Measurements from ENCODE around the gene NMT2. TPM values are rescaled to one million over a fixed set of nuclear protein-coding genes. Genes with fewer than 3 reads are reported as not detected.
A peak's percentile ranks its signal among the peaks of the same experiment; 100 is the strongest.

The NMT2 gene
- total and polyA plus RNA-seq, 10 of the 15 experiments (the other 5 are each of a cell fraction or from before 2014, with no cell fraction given), result 4.9 to 12.0 (median 9.2) TPM

DNA sequence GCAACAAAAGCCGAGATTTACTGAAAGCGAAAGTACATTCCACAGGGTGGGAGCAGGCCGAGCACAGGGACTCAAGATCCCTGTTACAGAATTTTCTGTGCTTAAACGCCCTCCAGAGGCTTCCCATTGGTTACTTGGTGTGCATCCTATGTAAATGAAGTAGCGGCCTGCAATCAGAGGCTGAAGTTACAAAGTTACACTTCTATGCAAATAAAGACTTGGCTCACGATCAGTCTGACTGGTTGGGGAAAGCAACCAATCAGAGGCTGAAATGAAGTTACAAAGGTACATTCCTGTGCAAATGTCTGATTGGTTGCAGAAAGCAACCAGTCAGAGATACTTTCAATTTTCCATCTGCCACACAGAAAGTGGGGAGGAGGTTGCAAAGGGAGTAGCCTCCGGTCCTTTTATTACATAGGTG lies 84.0 kb downstream of the NMT2 start:
- Histone ChIP-seq H3K4me2 (ENCODE audit: control insufficient read depth, insufficient read depth) (no peak overlapping the region), H3K4me3 (no peak overlapping the region), H3K27ac (ENCODE audit: control insufficient read depth, insufficient read depth) (no peak overlapping the region), H3K36me3 (ENCODE audit: control insufficient read depth in 2 of 2, insufficient read depth in 2 of 2, low read length in 1 of 2) (no peaks in the 10 kb centered on the region), H3K9ac (ENCODE audit: control insufficient read depth, insufficient read depth, low read length) (no peak overlapping the region), H3K79me2 (ENCODE audit: control insufficient read depth, insufficient read depth, low read length) (no peaks in the 10 kb centered on the region), H2AFZ (ENCODE audit: control insufficient read depth, low read depth, low read length) (no peak overlapping the region), H3K9me3 (replicated peaks; ENCODE audit: control insufficient read depth, insufficient read depth, low read length) (no peaks in the 10 kb centered on the region), H4K20me1 (ENCODE audit: control insufficient read depth, insufficient read depth) (no peaks in the 10 kb centered on the region), H3K27me3 (replicated peaks in 1 of 2; ENCODE audit: control insufficient read depth in 2 of 2, insufficient read depth in 2 of 2, low read length in 1 of 2) (no peaks in the 10 kb centered on the region), H3K4me1 (ENCODE audit: control insufficient read depth, insufficient read depth, low read length) (no peaks in the 10 kb centered on the region)
- DNase-seq (ENCODE audit: low read depth, low spot score) (no peak), FAIRE-seq (no peak), ATAC-seq (peak; percentile 11; the same call in 2 of the 3 replicates)
- BruUV-seq (replicated peaks), result no TSS peak
- ChIA-PET CTCF (no interaction called here), SMC1A (ENCODE audit: uncharacterized antibody, unreplicated experiment) (no interaction called here), POLR2A (no interaction called here), RAD21 (ENCODE audit: unreplicated experiment) (no interaction called here)
- TF ChIP-seq HDAC6 (IDR thresholded peaks at IDR 0.05; ENCODE audit: unreplicated experiment), result no peak
- TF ChIP-seq NFYB (IDR thresholded peaks at IDR 0.05; ENCODE audit: insufficient read depth, low read depth, low read length), result peak; percentile 59
- intact Hi-C loops (cut with micrococcal nuclease; ENCODE audit: unreplicated experiment) (no loop called here), in situ Hi-C loops (cut with MboI) (no loop called here)
- 27% methylated on average over 7 of the region's 7 CpGs for WGBS (ENCODE audit: insufficient coverage, insufficient replicate concordance, low lambda C conversion rate, missing lambda C conversion rate)

- 62% methylated on average over 18 of the region's 18 CpGs for WGBS (ENCODE audit: insufficient coverage, insufficient replicate concordance, low lambda C conversion rate, missing lambda C conversion rate)
- ChIA-PET SMC1A (ENCODE audit: uncharacterized antibody, unreplicated experiment) (no interaction called here), RAD21 (ENCODE audit: unreplicated experiment) (no interaction called here), POLR2A (no interaction called here), CTCF (interaction anchor here (1.1 kb wide), 1 partner anchor 22 kb away, joined by 3 read pairs; no protein-coding TSS in a partner anchor)
- DNase-seq (ENCODE audit: low read depth, low spot score), result no peak
- BruUV-seq (replicated peaks), result no TSS peak
- Histone ChIP-seq H3K27ac (ENCODE audit: control insufficient read depth, insufficient read depth) (no peak overlapping the region), H4K20me1 (ENCODE audit: control insufficient read depth, insufficient read depth) (no peaks in the 10 kb centered on the region), H3K4me2 (ENCODE audit: control insufficient read depth, insufficient read depth) (no peak overlapping the region), H2AFZ (ENCODE audit: control insufficient read depth, low read depth, low read length) (no peak overlapping the region), H3K27me3 (replicated peaks in 1 of 2; ENCODE audit: control insufficient read depth in 2 of 2, insufficient read depth in 2 of 2, low read length in 1 of 2) (no peaks in the 10 kb centered on the region), H3K36me3 (ENCODE audit: control insufficient read depth in 2 of 2, insufficient read depth in 2 of 2, low read length in 1 of 2) (no peaks in the 10 kb centered on the region), H3K4me1 (ENCODE audit: control insufficient read depth, insufficient read depth, low read length) (no peaks in the 10 kb centered on the region), H3K9me3 (replicated peaks; ENCODE audit: control insufficient read depth, insufficient read depth, low read length) (no peaks in the 10 kb centered on the region), H3K4me3 (no peak overlapping the region), H3K9ac (ENCODE audit: control insufficient read depth, insufficient read depth, low read length) (no peak overlapping the region), H3K79me2 (ENCODE audit: control insufficient read depth, insufficient read depth, low read length) (no peaks in the 10 kb centered on the region)
- intact Hi-C loops (cut with micrococcal nuclease; ENCODE audit: unreplicated experiment) (no loop called here), in situ Hi-C loops (cut with MboI) (no loop called here)
- no peak for ATAC-seq
- no peak for FAIRE-seq
- no peak for TF ChIP-seq HCFC1 (IDR thresholded peaks at IDR 0.05; ENCODE audit: low read length)
- TF ChIP-seq CREM (IDR thresholded peaks at IDR 0.05; ENCODE audit: low read depth), result no peak
- no peak for TF ChIP-seq MTA2 (IDR thresholded peaks at IDR 0.05; ENCODE audit: low read depth)
- no peak for TF ChIP-seq IKZF1 (conservative IDR thresholded peaks at IDR 0.05)
- TF ChIP-seq, protein P1, sequence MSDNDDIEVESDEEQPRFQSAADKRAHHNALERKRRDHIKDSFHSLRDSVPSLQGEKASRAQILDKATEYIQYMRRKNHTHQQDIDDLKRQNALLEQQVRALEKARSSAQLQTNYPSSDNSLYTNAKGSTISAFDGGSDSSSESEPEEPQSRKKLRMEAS (IDR thresholded peaks at IDR 0.05; ENCODE audit: low read depth, low read length), result no peak
- no peak for TF ChIP-seq REST (IDR thresholded peaks at IDR 0.05; ENCODE audit: low read depth, low read length)
- no peak for TF ChIP-seq RFX5 (IDR thresholded peaks at IDR 0.05; ENCODE audit: low read depth, low read length)
- TF ChIP-seq, protein P2, sequence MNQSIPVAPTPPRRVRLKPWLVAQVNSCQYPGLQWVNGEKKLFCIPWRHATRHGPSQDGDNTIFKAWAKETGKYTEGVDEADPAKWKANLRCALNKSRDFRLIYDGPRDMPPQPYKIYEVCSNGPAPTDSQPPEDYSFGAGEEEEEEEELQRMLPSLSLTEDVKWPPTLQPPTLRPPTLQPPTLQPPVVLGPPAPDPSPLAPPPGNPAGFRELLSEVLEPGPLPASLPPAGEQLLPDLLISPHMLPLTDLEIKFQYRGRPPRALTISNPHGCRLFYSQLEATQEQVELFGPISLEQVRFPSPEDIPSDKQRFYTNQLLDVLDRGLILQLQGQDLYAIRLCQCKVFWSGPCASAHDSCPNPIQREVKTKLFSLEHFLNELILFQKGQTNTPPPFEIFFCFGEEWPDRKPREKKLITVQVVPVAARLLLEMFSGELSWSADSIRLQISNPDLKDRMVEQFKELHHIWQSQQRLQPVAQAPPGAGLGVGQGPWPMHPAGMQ (IDR thresholded peaks at IDR 0.05; ENCODE audit: borderline replicate concordance), result no peak
- TF ChIP-seq CREB1 (IDR thresholded peaks at IDR 0.05; ENCODE audit: low read depth), result no peak
- no peak for TF ChIP-seq SUPT20H (IDR thresholded peaks at IDR 0.05; ENCODE audit: borderline replicate concordance, control insufficient read depth, low read depth, low read length)
Observed at GRCh38 chr10:15083674-15084501, 84.6 kb downstream of the NMT2 start.

All from GM12878 (cell line).